ENCODE results near the gene BCL7A.

- TF ChIP-seq CTCF (IDR thresholded peaks at IDR 0.05; ENCODE audit: poor library complexity) (no peak), EZH2 (IDR thresholded peaks at IDR 0.05; ENCODE audit: borderline replicate concordance) (no peak)
These were observed 8.1 kb downstream of the BCL7A start for GRCh38 chr12:122029620-122030423.

All from hepatocyte (in vitro differentiated cells).